Measurements from ENCODE around the gene GRIN2A. TPM values are rescaled to one million over a fixed set of nuclear protein-coding genes. Genes with fewer than 3 reads are reported as not detected.

Gene GRIN2A
- total and polyA plus RNA-seq, 2 donors (not counting 3 experiments of a cell fraction or from before 2014, with no cell fraction given): not detected

DNA sequence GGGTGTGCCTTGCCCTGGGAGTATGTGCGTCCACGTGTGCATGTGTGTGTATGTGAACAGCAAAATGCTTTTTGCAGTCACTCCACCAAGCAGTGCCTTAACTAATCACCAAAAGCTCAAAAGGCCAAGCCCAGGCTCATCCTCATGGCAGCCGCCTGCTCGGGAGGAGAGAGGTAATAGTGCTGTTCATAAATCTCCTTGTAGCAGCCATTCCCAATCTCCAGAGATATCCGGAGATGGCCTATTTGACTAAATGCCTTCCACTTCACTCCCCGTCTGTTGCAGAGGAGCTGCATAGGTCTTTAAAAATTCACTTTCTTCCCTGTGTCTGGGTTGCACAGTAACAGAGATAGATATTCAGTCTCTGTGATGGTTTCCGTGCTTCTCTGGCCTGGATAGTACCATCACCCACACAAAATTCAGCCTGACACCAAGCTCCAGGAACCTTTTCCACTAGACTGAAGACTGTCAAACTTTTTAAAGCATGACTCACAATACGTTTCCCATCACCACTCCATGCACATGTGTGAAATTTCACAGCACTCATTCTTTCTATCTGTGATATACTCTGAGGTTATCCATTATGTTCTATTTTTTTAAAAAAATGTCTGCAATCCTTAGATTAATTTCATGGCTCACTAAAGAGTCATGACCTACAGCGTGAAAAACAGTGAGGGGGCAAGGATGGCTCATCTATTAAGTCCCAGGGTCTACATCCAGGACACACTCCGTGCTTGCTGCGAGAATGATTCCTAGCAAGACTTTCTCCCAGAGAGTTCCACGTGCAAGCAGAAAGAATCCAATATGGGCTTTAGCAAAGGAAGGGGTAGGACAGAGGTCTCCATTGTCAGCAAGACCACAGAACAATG lies 357.8 kb downstream of the GRIN2A start:
- Histone ChIP-seq H3K9ac (replicated peaks; ENCODE audit: extremely low read depth, insufficient read depth, low read length) (no peak overlapping the region), H3K4me3 (replicated peaks in 1 of 3; ENCODE audit: insufficient read depth in 1 of 3, low read depth in 1 of 3, low read length in 3 of 3) (no peak overlapping the region), H4K20me1 (replicated peaks; ENCODE audit: control insufficient read depth, extremely low read depth, insufficient read depth, low read length) (no peaks in the 10 kb centered on the region), H2AFZ (ENCODE audit: low read depth, low read length) (no peak overlapping the region), H3K79me2 (ENCODE audit: control insufficient read depth, insufficient read depth, low read length) (no peaks in the 10 kb centered on the region), H3K4me1 (ENCODE audit: control insufficient read depth, extremely low read depth, insufficient read depth, low read length) (no peaks in the 10 kb centered on the region), H3K27ac (ENCODE audit: insufficient read depth, low read depth, low read length) (no peak overlapping the region), H3K27me3 (ENCODE audit: control insufficient read depth in 2 of 2, insufficient read depth in 2 of 2, low read length in 2 of 2) (peaks cover 0 to 2% of the 10 kb centered on the region in 2 experiments), H3K9me1 (replicated peaks; ENCODE audit: control insufficient read depth, extremely low read depth, insufficient read depth, low read length) (no peaks in the 10 kb centered on the region), H3K4me2 (ENCODE audit: insufficient read depth, low read length) (no peak overlapping the region), H3K9me3 (replicated peaks; ENCODE audit: control insufficient read depth, insufficient read depth, low read length) (no peaks in the 10 kb centered on the region), H3K36me3 (ENCODE audit: control insufficient read depth in 2 of 2, extremely low read depth in 1 of 2, insufficient read depth in 2 of 2, low read length in 2 of 2) (no peaks in the 10 kb centered on the region)
- no peak for TF ChIP-seq MYC (IDR thresholded peaks at IDR 0.05; ENCODE audit: low read depth, low read length)
- no peak for TF ChIP-seq EZH2 (IDR thresholded peaks at IDR 0.05; ENCODE audit: borderline replicate concordance, low read depth, low read length, severe bottlenecking)
- no peak for TF ChIP-seq FOS (IDR thresholded peaks at IDR 0.05; ENCODE audit: borderline replicate concordance, insufficient read depth, low read length)
- TF ChIP-seq, protein P1, sequence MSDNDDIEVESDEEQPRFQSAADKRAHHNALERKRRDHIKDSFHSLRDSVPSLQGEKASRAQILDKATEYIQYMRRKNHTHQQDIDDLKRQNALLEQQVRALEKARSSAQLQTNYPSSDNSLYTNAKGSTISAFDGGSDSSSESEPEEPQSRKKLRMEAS (IDR thresholded peaks at IDR 0.05; ENCODE audit: insufficient read depth, insufficient read length): no peak
- no peak for TF ChIP-seq POLR2AphosphoS5 (IDR thresholded peaks at IDR 0.05; ENCODE audit: insufficient read depth, low read depth, low read length)
- no peak for TF ChIP-seq GATA2 (IDR thresholded peaks at IDR 0.05; ENCODE audit: insufficient read depth, insufficient read length, low read depth, low read length)
- no peak for TF ChIP-seq CTCF (IDR thresholded peaks at IDR 0.05; ENCODE audit: extremely low read depth in 1 of 2, insufficient read depth in 1 of 2, low read depth in 1 of 2, low read length in 2 of 2)
- ChIA-PET POLR2A (no interaction called here), CTCF (no interaction called here)
- intact Hi-C loops (cut with micrococcal nuclease) (no loop called here), dilution Hi-C loops (cut with MboI; ENCODE audit: extremely low pct_ligation_motif_present, low sequenced_read_pairs) (no loop called here)
- DNase-seq (ENCODE audit: low read depth, low spot score): no peak
- no TSS peak for BruUV-seq (replicated peaks)
- FAIRE-seq: no peak
